ENCODE data around the gene IGSF23.
"Not testable (repeated sequence)": the region's sequence is repeated elsewhere in the genome, so short reads cannot be mapped to it uniquely, and the experiment has no call there.

Gene IGSF23

DNA sequence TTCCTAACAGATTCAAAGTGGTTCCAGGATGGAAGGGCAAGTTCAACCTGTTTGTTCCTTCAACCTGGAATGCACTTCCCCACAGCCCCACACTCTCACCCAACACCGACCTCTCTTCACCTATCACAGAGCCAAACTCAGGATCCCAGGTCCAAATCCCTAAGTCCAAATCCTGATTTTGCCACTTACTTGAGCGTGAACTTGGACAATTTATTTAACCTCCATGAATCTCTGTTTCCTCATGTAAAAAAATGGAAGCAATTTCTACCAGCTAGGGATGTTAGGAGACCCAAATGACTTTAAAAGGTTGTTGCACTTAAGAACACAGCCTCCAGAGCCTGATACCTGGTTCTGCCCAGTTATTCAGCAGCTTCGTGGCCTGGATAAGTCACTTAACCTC, 5.4 kb upstream of the IGSF23 start:
- peak in 1 of 2 experiments; percentile 52 for DNase-seq (ENCODE audit: low read depth in 1 of 2, low spot score in 1 of 2)
- TF ChIP-seq JUND (IDR thresholded peaks at IDR 0.05; ENCODE audit: low read depth): no peak
- in situ Hi-C loops (cut with HindIII; ENCODE audit: low pct_unique_long_range_greater_than_20kb, low sequenced_read_pairs): no loop called here

DNA sequence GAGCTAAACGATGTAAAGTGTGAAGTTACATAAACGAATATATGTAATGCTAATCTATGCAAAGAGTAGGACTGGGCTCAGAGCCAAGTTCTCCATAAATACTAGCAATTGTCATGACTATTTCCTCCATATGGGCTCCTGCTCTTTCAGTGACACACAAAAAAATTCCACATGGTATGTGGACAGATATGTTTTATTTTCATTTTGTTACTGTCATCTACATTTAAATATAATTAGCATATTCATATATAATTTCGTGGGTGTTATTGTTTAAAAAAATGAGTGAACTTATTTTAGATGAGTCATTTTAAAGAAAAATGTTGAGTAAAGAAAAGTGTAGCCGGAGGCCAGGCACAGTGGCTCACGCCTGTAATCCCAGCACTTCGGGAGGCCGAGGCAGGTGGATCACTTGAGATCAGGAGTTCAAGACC, 5.0 kb upstream of the IGSF23 start:
- in situ Hi-C loops (cut with HindIII; ENCODE audit: low pct_unique_long_range_greater_than_20kb, low sequenced_read_pairs): no loop called here
- peak in 1 of 2 experiments; percentile 30 for DNase-seq (ENCODE audit: low read depth in 1 of 2, low spot score in 1 of 2)
- no peak for TF ChIP-seq JUND (IDR thresholded peaks at IDR 0.05; ENCODE audit: low read depth)

DNA sequence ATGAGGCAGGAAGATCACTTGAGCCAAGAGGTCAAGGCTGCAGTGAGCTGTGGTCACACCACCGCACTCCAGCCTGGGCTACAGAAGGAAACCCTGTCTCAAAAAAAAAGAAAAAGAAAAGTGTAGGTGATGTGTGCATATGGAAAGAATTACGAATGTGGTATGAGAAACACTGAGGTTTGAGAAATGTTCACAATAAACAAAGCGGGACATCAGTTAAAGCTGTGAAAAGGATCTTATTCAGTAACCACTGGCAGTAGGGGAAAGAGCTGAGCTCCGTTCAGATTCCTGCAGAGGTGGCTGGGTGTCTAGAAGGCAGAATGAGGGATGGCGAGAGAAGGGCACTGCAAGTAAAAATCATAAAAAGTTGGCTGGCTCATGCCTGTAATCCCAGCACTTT, 4.1 kb upstream of the IGSF23 start:
- TF ChIP-seq JUND (IDR thresholded peaks at IDR 0.05; ENCODE audit: low read depth): no peak

DNA sequence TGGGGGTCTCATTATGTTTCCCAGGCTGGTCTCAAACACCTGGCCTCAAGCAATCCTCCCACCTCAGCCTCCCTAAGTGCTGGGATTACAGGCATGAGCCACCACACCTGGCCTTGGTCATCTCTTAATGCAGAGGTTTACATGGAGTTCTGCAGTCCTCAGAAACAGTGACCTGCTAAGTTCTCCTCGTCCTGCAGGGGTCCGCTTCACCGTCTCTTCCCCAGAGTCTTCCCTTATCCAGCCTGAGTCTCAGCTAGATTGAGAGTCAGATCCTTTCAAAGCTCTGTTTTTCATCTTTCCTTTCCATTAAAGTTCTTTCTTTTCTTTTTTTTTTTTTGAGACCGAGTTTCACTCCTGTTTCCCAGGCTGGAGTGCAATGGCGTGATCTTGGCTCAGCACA, 2.9 kb upstream of the IGSF23 start:
- in situ Hi-C loops (cut with HindIII; ENCODE audit: low pct_unique_long_range_greater_than_20kb, low sequenced_read_pairs); DNase-seq (ENCODE audit: low read depth in 1 of 2, low spot score in 1 of 2): not testable (repeated sequence)

More for the DNA sequence above, 4.1 kb upstream of the IGSF23 start:
- DNase-seq (ENCODE audit: low read depth in 1 of 2, low spot score in 1 of 2): no peak
- in situ Hi-C loops (cut with HindIII; ENCODE audit: low pct_unique_long_range_greater_than_20kb, low sequenced_read_pairs): no loop called here

DNA sequence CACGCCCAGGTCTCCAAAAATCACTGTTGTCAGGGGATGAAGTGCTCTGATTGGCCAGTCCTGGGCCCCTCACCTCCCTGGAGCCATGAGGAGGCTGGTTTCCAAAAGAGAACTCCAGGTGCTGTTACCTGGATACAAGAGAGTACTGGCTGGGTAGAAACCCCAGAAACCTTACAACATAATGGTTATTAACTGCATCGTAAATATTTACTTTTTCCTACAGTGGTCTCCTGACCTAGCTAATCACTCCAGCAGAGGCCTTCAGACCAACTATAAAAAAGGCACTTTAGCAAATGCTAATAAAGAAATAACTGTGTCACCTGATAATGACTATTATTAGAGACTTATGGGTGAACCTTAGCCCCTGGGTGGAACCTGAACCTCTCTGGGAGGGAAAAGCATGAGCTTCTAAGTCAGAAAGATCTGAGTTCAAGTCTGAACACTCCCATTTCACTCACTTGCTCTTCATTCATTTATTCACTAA, 1.5 kb upstream of the IGSF23 start:
- in situ Hi-C loops (cut with HindIII; ENCODE audit: low pct_unique_long_range_greater_than_20kb, low sequenced_read_pairs): no loop called here
- TF ChIP-seq JUND (IDR thresholded peaks at IDR 0.05; ENCODE audit: low read depth): no peak
- DNase-seq (ENCODE audit: low read depth in 1 of 2, low spot score in 1 of 2): no peak

DNA sequence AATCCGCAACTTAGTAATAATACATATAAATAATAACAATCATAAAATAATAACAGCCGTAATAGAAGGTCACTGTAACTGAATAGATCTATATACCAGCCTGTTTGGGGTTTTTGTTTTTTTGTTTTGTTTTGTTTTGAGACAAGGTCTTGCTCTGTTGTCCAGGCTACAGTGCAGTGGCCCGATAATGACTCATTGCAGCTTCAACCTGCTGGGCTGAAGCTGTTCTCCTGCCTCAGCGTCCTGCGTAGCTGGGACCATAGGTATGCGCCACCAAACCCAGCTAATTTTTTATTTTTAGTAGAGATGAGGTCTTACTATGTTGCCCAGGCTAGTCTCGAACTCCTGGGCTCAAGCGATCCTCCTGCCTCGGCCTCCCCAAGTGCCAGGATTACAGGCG, 950 bp downstream of the IGSF23 start:
- no peak for TF ChIP-seq JUND (IDR thresholded peaks at IDR 0.05; ENCODE audit: low read depth)
- in situ Hi-C loops (cut with HindIII; ENCODE audit: low pct_unique_long_range_greater_than_20kb, low sequenced_read_pairs): no loop called here
- DNase-seq (ENCODE audit: low read depth in 1 of 2, low spot score in 1 of 2): no peak

DNA sequence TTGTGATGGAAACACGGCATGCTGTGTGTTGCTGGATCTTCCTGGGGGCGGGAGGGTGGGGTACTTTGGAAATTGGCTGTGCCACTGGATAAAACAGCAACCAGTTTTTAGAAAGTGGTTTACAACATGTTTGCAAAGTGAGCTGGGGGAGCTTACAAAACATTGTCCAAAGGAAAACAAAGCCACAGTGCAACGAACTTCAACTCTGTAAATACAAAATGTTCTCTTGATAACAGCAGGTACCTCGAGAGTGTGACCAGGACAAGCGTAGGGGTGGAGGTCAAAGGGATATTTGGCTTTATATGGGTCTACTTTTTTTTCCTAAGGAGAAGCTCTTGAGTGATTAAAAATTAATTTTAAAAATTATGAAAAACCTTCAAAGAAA, 2.5 kb downstream of the IGSF23 start:
- no peak for DNase-seq (ENCODE audit: low read depth in 1 of 2, low spot score in 1 of 2)
- TF ChIP-seq JUND (IDR thresholded peaks at IDR 0.05; ENCODE audit: low read depth): no peak

DNA sequence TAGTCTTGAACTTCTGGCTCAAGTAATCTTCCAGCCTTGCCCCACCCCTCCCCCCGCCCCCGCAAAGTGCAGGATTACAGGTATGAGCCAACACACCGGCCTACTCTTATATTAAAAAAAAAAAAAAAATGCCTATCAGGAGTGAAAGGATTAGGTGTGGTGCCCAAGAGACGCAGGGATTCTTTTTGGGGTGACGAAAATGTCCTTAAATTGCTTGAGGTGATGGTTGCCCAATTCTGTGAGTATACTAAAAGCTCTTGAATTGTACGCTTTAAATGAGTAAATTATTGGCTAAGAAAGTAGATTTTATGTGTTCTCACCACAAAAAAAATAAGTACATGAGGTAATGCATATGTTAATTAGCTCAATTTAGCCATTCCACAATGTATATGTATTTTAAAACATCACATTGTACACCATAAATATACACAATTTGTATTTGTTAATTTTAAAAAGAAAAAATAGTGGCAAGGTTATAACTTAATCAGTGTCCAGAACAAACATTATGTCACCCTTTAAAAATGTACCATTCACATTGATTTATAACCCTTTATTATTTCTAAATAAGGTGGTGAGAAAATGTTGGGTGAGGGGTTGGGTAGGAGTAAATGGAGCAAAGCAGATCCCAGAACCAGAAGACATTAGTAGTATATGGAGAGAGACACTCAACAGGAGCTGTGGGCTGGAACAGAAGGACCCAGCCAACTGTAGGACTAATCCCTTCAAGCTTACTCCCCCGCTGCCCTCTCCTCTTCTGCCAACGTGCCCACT, 3.9 kb downstream of the IGSF23 start:
- in situ Hi-C loops (cut with HindIII; ENCODE audit: low pct_unique_long_range_greater_than_20kb, low sequenced_read_pairs): no loop called here
- TF ChIP-seq JUND (IDR thresholded peaks at IDR 0.05; ENCODE audit: low read depth): no peak
- DNase-seq (ENCODE audit: low read depth in 1 of 2, low spot score in 1 of 2): no peak

More for the DNA sequence above, 2.5 kb downstream of the IGSF23 start:
- in situ Hi-C loops (cut with HindIII; ENCODE audit: low pct_unique_long_range_greater_than_20kb, low sequenced_read_pairs): no loop called here

DNA sequence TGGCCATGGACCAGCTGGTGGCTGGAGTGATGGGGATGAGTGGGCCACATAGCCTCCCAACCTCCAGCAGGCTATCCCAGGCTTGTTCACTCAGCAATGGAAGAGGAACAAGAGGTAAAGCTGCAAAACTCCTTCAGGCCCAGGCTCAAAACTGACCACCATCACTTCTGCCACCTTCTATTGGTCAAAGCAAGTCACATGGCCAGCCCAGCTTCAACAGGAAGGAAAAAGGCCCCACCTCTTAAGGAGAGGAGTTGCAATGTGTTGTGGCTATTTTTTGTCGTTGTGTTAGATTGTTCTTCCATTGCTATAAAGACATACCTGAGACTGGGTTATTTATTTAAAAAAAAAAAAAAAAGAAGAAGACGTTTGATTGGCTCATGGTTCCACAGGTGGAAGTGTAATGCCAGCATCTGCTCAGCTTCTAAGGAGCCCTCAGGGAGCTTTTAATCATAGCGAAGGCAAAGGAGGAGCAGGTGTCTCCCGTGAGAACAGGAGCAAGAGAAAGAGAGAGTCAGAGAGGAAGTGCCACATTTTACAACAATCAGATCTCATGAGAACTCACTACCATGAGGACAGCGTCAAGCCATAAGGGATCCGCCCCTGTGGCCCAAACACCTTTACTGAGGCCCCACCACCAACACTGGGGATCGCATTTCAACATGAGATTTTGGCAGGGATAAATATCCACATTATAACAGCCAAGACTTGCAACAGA, 5.4 kb downstream of the IGSF23 start:
- TF ChIP-seq JUND (IDR thresholded peaks at IDR 0.05; ENCODE audit: low read depth): no peak
- no peak for DNase-seq (ENCODE audit: low read depth in 1 of 2, low spot score in 1 of 2)
- in situ Hi-C loops (cut with HindIII; ENCODE audit: low pct_unique_long_range_greater_than_20kb, low sequenced_read_pairs): no loop called here

DNA sequence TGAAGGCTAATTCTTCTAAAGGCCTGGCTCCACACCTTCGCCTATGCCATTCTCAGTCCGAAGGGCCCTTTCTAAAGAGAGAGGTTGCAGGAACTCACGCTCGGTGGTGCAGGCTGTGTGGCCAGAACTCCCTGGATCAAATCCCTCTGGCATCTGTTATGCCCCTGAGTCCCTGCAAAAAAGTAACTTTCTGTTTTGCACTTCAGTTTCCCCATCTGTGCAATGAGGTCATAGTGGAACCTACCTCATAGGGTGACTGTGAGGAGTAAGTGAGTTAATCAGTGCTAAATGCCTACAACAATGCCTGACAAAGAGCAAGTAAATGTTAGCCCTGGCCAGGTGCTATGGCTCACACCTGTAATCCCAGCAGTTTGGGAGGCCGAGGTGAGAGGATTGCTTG, 7.3 kb downstream of the IGSF23 start:
- DNase-seq (ENCODE audit: low read depth in 1 of 2, low spot score in 1 of 2): no peak
- in situ Hi-C loops (cut with HindIII; ENCODE audit: low pct_unique_long_range_greater_than_20kb, low sequenced_read_pairs): no loop called here
- no peak for TF ChIP-seq JUND (IDR thresholded peaks at IDR 0.05; ENCODE audit: low read depth)

DNA sequence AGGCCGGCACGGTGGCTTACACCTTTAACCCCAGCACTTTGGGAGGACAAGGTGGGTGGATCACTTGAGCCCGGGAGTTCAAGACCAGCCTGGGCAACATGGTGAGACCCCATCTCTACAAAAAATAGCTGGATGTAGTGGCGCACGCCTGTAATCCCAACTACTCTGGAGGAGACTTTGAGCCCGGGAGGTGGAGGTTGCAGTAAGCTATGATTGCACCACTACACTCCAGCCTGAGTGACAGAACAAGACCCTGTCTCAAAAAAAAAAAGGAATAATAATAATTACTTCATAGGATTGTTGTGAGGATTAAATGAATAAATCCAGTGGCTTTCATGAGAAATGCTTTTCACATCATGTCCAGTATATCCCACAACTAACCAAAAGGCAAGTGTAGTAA, 8.0 kb downstream of the IGSF23 start:
- TF ChIP-seq JUND (IDR thresholded peaks at IDR 0.05; ENCODE audit: low read depth): no peak
- in situ Hi-C loops (cut with HindIII; ENCODE audit: low pct_unique_long_range_greater_than_20kb, low sequenced_read_pairs): no loop called here
- DNase-seq (ENCODE audit: low read depth in 1 of 2, low spot score in 1 of 2): no peak

DNA sequence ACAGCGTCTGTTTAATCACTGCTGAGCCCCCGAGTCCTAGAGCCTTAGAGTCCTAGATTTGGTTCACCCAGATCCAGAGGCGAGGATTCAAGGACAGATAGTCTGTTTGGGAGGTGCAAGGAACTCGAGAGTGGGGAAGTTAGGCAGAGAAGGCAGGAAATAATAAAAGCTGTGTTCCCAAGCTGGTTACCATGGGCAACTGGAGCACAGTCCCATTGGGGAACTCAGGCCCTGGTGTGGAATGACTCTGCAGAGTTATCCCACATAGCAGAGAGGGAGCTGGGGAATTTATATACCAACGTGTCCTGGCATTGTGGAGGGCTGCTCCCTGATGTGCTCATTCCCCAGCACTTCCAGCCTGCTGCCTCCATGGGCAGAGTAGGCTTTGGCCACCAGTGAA, 9.7 kb downstream of the IGSF23 start:
- no peak for TF ChIP-seq JUND (IDR thresholded peaks at IDR 0.05; ENCODE audit: low read depth)
- no peak for DNase-seq (ENCODE audit: low read depth in 1 of 2, low spot score in 1 of 2)

DNA sequence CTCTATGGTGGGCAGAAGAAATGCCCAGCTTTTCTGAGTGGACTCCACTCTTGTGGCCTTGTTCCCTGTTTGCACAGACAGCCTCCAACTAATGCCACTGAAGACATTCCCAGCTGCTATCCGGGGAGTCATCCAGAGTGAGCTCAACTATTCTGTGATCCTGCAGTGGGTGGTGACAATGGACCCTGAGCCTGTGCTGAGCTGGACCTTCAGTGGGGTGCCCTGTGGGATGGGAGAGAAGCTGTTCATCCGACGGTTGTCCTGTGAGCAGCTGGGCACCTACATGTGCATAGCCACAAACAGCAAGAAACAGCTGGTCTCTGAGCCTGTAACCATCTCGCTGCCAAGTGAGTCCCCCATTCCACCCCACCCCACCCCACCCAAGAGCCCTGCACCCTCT, 10.3 kb downstream of the IGSF23 start:
- in situ Hi-C loops (cut with HindIII; ENCODE audit: low pct_unique_long_range_greater_than_20kb, low sequenced_read_pairs): no loop called here
- DNase-seq (ENCODE audit: low read depth in 1 of 2, low spot score in 1 of 2): no peak
- no peak for TF ChIP-seq JUND (IDR thresholded peaks at IDR 0.05; ENCODE audit: low read depth)

More for the DNA sequence above, 9.7 kb downstream of the IGSF23 start:
- in situ Hi-C loops (cut with HindIII; ENCODE audit: low pct_unique_long_range_greater_than_20kb, low sequenced_read_pairs): no loop called here
